Activated T-helper 2 cell treated with anti-CD3 and anti-CD28 coated beads, Interferon-gamma antibody, Interleukin-2, Interleukin-4, amounts not matched to agents 10 μg/mL and 5 μg/mL and 100 μg/mL, durations not matched to agents 14 hours and 24 hours and 36 hours (primary cell): ENCODE data around the gene TCHP. TPM values are rescaled to one million over a fixed set of nuclear protein-coding genes. Genes with fewer than 3 reads are reported as not detected.

Experiments used
- DNase-seq: peaks from one replicate; pipeline ENCODE4 v3.0.0; 2021; ENCODE audit warnings: low spot score
- H3K27ac Mint-ChIP-seq: one replicate; pipeline ENCODE4 v1.8.0; 2021; ENCODE audit warnings: mixed read lengths
- H3K27me3 Mint-ChIP-seq: one replicate; pipeline ENCODE4 v1.8.0; 2021; ENCODE audit warnings: low read depth, mixed read lengths
- H3K36me3 Mint-ChIP-seq: one replicate; pipeline ENCODE4 v1.8.0; 2021; ENCODE audit warnings: low read depth, mixed read lengths
- H3K4me1 Mint-ChIP-seq: one replicate; pipeline ENCODE4 v1.8.0; 2021; ENCODE audit warnings: low read depth, mixed read lengths
- H3K4me3 Mint-ChIP-seq: one replicate; pipeline ENCODE4 v1.8.0; 2021; ENCODE audit warnings: low read depth, mild to moderate bottlenecking, moderate library complexity, mixed read lengths
- H3K9me3 Mint-ChIP-seq: one replicate; pipeline ENCODE4 v1.8.0; 2021; ENCODE audit warnings: mixed read lengths
- intact Hi-C: fragments of 100-400 bp; cut with micrococcal nuclease; formaldehyde crosslinking; loops from one replicate; pipeline ENCODE4 v1.15.1; 2023
- total RNA-seq: library from RNA; stranded (reverse); gene quantifications from 2 replicates; pipeline ENCODE4 v1.2.3, GENCODE V29; 2022

TCHP gene
- total RNA-seq, 1 donor from 2014 or later, result 32.6 TPM

DNA sequence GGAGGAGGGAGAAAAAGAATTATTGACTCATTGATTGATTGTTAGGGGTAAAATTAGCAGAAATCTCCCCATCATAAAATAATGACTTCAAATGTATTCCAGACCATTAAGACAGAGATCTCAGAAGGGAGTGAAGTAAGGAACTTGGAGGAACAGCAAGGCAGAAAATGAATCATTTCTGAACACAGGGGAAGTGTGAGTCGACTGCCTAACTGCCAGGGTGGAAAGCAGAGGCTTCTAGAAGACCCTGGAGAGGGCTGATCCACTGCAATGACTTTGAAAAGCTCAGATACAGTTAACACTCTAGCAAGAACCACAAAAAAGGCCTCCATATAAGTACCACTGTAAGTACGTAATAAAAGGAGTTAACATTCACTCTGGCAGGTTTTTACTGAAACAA is 29.4 kb upstream of the TCHP start:
- H3K27me3 Mint-ChIP-seq, result no peaks in the 10 kb centered on the region
- peaks cover 5% of the 10 kb centered on the region for H3K36me3 Mint-ChIP-seq
- DNase-seq, result no peak
- no peak overlapping the region for H3K4me3 Mint-ChIP-seq
- intact Hi-C loops, result no loop called here
- no peak overlapping the region for H3K27ac Mint-ChIP-seq
- H3K9me3 Mint-ChIP-seq, result no peaks in the 10 kb centered on the region
- H3K4me1 Mint-ChIP-seq, result peaks cover 19% of the 10 kb centered on the region

DNA sequence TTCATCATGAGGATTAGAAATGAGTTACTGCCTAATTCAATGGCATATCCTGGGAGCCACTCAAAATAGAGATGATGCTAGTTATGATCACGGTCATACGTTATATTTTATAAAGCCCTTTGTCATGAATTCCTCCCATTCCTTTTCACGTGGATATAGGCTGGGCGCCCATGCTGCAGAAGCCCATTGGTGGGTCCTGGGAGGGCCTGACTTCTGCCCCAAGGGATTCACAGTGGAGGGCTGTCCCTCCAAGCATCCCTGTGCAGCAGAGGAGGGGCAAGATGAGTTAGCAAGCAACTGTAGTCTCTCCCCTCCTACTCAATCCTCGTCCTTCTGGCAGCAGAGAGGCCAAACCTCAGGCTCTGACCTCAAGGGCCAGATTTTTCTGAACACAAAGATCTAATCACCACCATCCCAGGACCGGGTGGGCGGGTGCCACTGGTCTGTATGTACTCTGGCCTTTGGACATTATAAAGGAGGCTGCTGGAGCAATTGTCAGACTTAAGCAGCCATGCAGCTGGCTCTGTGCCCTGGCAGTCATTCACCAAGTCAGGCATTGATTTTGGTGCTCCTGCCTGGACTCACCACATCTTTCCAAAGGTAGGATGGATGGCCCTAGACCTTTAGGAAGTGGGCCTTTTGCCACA is 28.3 kb upstream of the TCHP start:
- Mint-ChIP-seq H3K4me3 (no peak overlapping the region), H3K9me3 (no peaks in the 10 kb centered on the region), H3K27me3 (no peaks in the 10 kb centered on the region), H3K36me3 (peaks cover 5% of the 10 kb centered on the region), H3K27ac (no peak overlapping the region), H3K4me1 (peaks cover 24% of the 10 kb centered on the region)
- no peak for DNase-seq
- intact Hi-C loops, result no loop called here

DNA sequence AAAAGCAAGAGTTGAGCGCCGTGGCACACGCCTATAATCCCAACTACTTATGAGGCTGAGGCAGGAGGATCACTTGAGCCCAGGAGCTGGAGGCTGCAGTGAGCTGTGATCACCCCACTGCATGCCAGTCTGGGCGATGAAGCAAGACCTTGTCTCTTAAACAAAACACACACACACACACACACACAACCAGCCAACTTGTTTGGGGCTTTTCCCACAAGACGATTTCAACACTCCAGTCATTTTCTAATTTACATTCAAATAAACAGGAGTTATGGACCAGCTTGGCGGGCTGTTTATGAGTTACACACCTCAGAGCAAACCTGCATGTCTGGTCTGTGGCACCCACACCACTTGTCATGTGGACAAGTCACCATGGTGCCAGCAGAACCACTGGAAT is 26.4 kb upstream of the TCHP start:
- H3K4me1 Mint-ChIP-seq, result peaks cover 21% of the 10 kb centered on the region
- DNase-seq, result no peak
- intact Hi-C loops, result no loop called here
- H3K9me3 Mint-ChIP-seq, result no peaks in the 10 kb centered on the region
- peaks cover 5% of the 10 kb centered on the region for H3K36me3 Mint-ChIP-seq
- no peak overlapping the region for H3K4me3 Mint-ChIP-seq
- no peaks in the 10 kb centered on the region for H3K27me3 Mint-ChIP-seq
- H3K27ac Mint-ChIP-seq, result no peak overlapping the region

DNA sequence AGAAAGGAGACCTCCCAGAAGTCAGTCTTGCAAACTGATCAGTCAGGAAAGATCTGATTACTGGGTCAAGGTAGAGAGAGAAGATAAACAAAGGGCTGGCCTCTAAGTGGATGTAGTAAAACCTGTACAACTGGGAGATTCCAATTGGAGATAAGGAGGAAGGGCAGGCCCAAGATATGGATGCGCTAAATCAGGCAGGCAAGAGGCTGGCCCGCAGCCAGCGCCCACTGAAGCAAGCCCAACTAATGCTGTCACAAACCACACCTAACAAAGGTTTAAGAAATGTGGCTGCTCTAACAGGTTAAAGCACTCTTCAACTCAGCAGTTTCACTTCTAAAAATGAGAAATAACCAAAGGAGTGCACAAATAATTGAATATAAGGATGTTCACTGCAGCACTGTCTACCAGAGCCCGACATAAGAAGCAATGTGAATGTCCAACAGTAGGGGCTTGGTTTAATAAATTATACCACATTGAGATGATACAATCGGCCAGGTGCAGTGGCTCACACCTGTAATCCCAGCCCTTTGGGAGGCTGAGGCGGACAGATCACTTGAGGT is 24.4 kb upstream of the TCHP start:
- Mint-ChIP-seq H3K36me3 (peaks cover 5% of the 10 kb centered on the region), H3K27me3 (no peaks in the 10 kb centered on the region), H3K4me1 (peaks cover 31% of the 10 kb centered on the region), H3K9me3 (no peaks in the 10 kb centered on the region), H3K27ac (no peak overlapping the region), H3K4me3 (no peak overlapping the region)
- intact Hi-C loops, result no loop called here
- DNase-seq, result no peak

DNA sequence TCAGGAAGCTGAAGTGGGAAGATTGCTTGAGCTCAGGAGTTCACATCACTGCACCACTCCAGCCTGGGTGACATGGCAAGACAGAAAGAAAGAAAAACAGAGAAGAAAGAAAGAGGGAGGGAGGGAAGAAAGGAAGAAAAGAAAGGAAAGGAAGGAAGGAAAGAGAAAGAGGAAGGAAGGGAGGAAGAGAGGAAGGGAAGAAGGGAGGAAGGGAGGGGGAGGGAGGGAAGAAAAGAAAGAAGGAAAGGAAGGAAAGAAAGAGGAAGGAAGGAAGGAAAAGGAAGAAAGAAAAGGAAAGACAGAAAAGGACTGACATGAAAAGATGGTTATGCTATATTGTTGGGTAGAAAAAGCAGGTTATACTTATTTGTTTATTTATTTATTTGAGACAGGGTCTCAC is 23.7 kb upstream of the TCHP start:
- DNase-seq, result no peak
- Mint-ChIP-seq H3K36me3 (peaks cover 5% of the 10 kb centered on the region), H3K4me3 (no peak overlapping the region), H3K9me3 (no peaks in the 10 kb centered on the region), H3K27me3 (no peaks in the 10 kb centered on the region), H3K27ac (no peak overlapping the region), H3K4me1 (peaks cover 35% of the 10 kb centered on the region)
- intact Hi-C loops, result no loop called here

DNA sequence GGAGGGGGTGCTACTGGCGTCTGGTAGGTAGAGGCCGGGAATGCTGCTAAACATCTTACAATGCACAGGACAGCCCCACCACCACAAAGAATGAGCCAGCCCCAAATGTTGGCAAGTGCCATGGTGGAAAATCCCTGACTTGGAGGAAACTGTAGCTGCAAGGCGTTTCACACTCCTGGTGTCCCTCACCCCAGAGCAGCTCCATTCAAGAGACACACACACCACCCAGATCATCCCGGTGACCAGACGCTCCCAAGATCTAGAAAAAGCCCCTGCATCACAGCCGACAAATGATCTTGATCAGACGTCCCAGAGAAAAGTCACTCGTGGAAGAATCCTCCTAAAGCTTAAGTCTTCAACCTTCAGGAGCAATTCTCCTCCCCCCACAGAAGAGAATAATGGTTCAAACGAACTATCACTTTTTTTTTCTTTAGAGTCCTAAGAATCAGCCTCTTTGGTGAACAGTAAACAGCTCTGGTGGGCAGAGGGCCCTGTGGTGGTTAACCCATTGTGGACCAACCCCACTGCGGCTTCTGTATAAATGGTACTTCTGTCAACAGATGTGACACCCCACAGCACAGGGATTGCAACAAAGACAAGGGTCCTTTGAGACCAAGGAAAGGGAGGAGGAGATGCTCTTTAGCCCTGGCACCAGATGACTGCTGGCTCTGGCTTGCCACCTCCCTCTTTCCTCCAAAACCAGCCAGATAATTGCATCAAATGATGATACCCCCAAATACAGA is 22.4 kb upstream of the TCHP start:
- Mint-ChIP-seq H3K27ac (no peak overlapping the region), H3K9me3 (no peaks in the 10 kb centered on the region), H3K27me3 (peaks cover 3% of the 10 kb centered on the region), H3K4me3 (peak overlapping the region; percentile 41), H3K4me1 (peaks cover 36% of the 10 kb centered on the region), H3K36me3 (peaks cover 1% of the 10 kb centered on the region)
- DNase-seq, result no peak
- intact Hi-C loops, result no loop called here

DNA sequence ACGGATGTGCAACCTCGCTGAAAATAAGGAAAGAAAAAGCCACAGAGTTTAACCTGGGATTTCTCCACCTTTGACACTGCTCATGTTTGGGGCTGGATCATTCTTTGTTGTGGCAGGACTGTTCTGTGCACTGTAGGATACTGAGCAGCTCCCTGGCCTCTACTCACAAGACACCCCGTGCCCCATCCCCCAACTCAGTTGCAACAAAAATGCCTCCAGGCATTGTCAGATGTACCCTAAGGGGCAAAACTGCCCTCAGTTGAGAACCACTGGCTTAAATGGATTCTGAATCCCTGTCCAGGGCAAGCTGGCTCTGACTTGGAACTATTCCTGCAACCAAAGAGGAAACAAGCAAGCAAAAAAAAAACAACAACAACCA is 21.8 kb upstream of the TCHP start:
- Mint-ChIP-seq H3K4me1 (peaks cover 36% of the 10 kb centered on the region), H3K4me3 (peak overlapping the region; percentile 53)
- DNase-seq, result no peak

DNA sequence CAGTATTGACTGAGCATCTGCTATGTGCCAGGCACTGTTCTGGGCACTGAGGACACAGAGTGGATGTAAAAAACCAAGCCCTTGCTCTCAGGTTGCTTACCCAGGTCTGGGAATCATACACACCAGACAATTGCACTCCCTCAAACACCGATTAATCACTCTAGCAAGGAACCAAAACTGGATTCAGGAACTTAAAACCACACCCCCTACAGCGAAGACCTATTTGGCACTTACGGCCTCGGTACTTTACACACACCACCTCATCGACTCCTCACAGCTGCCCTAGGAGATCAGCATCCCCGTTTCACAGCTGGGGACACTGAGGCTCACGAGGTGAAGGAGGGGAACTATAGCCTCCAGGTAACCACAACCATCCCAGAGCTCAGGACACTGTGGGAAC is 21.3 kb upstream of the TCHP start:
- Mint-ChIP-seq H3K9me3 (no peaks in the 10 kb centered on the region), H3K27ac (no peak overlapping the region), H3K4me1 (peaks cover 41% of the 10 kb centered on the region), H3K4me3 (peak overlapping the region; percentile 94), H3K36me3 (no peaks in the 10 kb centered on the region), H3K27me3 (peaks cover 6% of the 10 kb centered on the region)
- no peak for DNase-seq
- intact Hi-C loops, result no loop called here

More for the DNA sequence above, 21.8 kb upstream of the TCHP start:
- Mint-ChIP-seq H3K36me3 (no peaks in the 10 kb centered on the region), H3K27ac (no peak overlapping the region), H3K9me3 (no peaks in the 10 kb centered on the region), H3K27me3 (peaks cover 3% of the 10 kb centered on the region)
- intact Hi-C loops, result no loop called here

DNA sequence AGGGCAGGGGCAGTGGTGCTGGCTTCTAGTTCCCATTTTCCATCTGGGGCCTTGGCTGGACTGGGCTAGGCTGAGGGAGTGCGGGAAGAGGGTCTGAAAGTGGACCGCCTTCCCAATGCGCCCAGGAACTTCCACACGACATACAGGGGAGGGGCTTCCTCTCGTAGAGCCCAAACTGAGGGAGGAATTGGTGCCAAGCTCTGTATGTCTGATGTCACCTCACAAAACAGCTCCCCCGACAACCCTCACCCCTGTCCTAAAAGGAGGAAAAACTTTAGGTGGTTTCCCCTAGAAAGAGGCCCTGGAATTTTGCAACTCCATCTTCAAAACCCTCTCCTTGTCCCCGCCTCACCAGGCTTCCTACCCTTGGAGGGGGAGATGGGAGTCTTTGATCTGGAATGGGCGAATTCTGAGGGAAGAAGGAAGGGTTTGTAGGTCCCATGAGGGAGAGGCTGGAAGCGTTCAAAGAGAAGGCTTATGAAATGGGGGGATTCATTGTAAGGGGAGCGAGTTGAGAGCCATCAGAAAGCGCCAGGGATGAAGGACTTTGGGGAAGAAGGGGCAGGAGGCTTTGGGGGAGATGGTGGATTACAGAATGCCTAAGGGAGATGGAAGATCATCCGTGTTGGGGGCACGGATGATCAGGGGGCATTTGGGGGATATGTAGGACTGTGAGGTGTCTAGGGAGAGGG is 20.6 kb upstream of the TCHP start:
- no peak for DNase-seq
- no peaks in the 10 kb centered on the region for H3K9me3 Mint-ChIP-seq
- H3K27me3 Mint-ChIP-seq, result peaks cover 7% of the 10 kb centered on the region
- peaks cover 42% of the 10 kb centered on the region for H3K4me1 Mint-ChIP-seq
- intact Hi-C loops, result loop anchor here (1.0 to 2.0 kb wide), 3 partner anchors 21 to 361 kb away; partner anchors contain the start of gene TCHP
- H3K27ac Mint-ChIP-seq, result peak overlapping the region; percentile 85
- peak overlapping the region; percentile 94 for H3K4me3 Mint-ChIP-seq
- H3K36me3 Mint-ChIP-seq, result no peaks in the 10 kb centered on the region

DNA sequence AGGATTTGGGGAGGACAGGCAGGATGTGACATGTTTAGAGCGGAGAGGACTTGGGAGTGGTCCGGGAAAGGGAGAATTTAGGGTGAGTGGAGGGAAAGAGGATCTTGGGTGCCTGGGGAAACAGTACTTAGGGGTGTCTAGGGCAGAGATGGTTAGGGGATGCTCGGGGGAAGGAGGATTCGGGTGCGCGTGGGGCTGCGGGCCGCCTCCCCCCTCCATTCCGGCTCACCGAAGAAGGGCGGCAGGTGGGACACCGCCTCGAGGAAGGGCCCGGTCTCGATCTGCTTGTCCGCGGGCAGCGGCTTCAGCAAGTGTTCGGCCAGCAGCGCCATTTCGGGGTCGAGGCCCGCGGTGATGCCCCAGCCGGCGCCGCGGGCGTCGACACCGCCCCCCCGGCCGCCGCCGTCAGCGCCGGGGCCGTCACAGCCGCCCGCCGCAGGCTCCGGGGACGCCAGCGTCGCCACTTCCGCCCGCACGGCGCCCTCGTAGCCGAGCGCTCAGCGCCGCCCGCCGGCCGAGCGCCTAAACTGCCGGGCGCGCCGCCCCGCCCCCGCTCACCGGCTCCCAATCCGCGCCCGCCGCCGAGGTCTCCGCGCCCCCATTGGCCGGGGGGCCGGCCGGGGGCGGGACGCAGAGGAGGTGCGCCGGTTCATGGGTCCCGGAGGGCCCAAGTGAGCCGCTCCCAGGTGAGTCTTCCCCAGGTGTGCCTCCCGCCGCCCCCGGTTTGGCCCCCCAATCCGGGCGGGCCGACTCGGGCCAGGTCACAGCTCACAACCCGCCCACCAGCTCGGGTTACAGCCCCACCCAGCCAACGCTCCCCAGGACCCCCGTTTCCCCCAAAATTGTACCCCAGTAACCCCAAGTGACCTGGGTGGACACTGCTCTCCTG is 19.8 kb upstream of the TCHP start, which contains the start of gene GLTP:
TSS of gene GLTP (minus strand) at position 499 of the 889 bp plus-strand sequence. CDS start at position 332, 167 bp downstream.
- no peaks in the 10 kb centered on the region for H3K9me3 Mint-ChIP-seq
- H3K36me3 Mint-ChIP-seq, result no peaks in the 10 kb centered on the region
- intact Hi-C loops, result loop anchor here (1.0 to 2.0 kb wide), 3 partner anchors 20 to 361 kb away; partner anchors contain the start of gene TCHP
- peak; percentile 90 for DNase-seq
- peaks cover 39% of the 10 kb centered on the region for H3K4me1 Mint-ChIP-seq
- peak within 1 kb of the TSS; percentile 85 for H3K27ac Mint-ChIP-seq
- H3K27me3 Mint-ChIP-seq, result peaks cover 7% of the 10 kb centered on the region
- peak within 1 kb of the TSS; percentile 94 for H3K4me3 Mint-ChIP-seq

DNA sequence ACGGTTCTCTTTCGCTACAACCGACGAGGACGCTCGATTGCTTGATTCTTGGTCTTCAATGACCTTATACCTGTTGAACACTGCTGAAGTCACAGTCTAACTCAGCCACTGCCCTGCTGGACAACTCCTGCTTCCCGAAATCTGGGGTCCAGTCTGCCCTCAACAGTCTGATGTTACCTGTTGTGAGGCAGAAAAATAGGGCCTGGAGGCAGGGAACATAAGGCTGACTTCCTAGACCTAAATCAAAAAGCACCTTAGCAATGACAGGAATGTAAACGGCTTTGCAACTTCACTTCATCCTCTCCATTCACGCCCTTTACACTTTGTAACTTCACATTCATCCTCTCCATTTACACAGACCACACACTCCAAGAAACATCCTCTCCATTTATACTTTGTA is 19.1 kb upstream of the TCHP start:
- Mint-ChIP-seq H3K4me3 (peak overlapping the region; percentile 75), H3K4me1 (peaks cover 33% of the 10 kb centered on the region), H3K36me3 (no peaks in the 10 kb centered on the region), H3K27ac (peak overlapping the region; percentile 74), H3K27me3 (peaks cover 7% of the 10 kb centered on the region), H3K9me3 (no peaks in the 10 kb centered on the region)
- DNase-seq, result no peak
- intact Hi-C loops, result loop anchor here (1.0 to 2.0 kb wide), 3 partner anchors 19 to 362 kb away; partner anchors contain the start of gene TCHP

DNA sequence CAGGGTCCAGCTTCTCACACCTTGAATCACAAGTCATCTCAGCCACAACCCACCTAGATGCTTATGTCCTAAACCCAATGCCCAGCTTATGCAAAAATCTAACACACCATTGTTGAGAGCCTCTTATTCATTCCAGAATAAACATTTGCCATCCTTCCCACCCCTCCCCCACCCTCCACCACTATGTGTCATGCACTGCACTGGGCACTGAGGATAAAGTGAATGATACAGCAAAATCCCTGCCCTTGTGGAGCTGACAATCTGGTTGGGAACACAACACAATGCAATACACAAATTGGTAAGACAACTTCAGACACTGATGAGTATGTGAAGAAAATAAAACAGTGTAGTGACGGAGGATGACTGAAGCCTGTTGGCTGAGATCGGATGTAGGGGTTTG is 18.3 kb upstream of the TCHP start:
- Mint-ChIP-seq H3K27me3 (peaks cover 7% of the 10 kb centered on the region), H3K27ac (no peak overlapping the region), H3K9me3 (no peaks in the 10 kb centered on the region), H3K4me1 (peaks cover 31% of the 10 kb centered on the region), H3K4me3 (peak overlapping the region; percentile 75), H3K36me3 (no peaks in the 10 kb centered on the region)
- intact Hi-C loops, result loop anchor here (2.0 kb wide), 1 partner anchor 363 kb away; no protein-coding TSS in a partner anchor
- DNase-seq, result no peak
